ENCODE measurements around the gene FMO2.

GRCh38 chr1:171254859-171255258, 69.8 kb downstream of the FMO2 start:
- TF ChIP-seq CTCF (IDR thresholded peaks at IDR 0.05): no peak
- TF ChIP-seq POLR2A (IDR thresholded peaks at IDR 0.05): no peak
